GM12865 (cell line): Measurements from ENCODE around the gene ENO2.

Experiments used
- DNase-seq: peaks from one replicate; pipeline ENCODE4 v3.0.0; 2010; ENCODE audit warnings: low read depth
- H3K4me3 ChIP-seq: 2 replicates; pipeline ENCODE4 v1.5.1; 2011; ENCODE audit warnings: mild to moderate bottlenecking, low read depth, low read length, control low read depth
- CTCF ChIP-seq: IDR thresholded peaks from 2 replicates; pipeline ENCODE4 v1.5.1; 2011; ENCODE audit warnings: low read length, control low read depth, low read depth, inconsistent platforms; ENCODE audit not compliant: insufficient read depth; ENCODE audit errors: missing control alignments

Gene ENO2

GRCh38 chr12:6951551-6952120 lies 37.3 kb downstream of the ENO2 start:
- H3K4me3 ChIP-seq: peak overlapping the region; percentile 76
- TF ChIP-seq CTCF: no peak
- DNase-seq: no peak

GRCh38 chr12:6952121-6952862 lies 37.9 kb downstream of the ENO2 start:
- peak overlapping the region; percentile 76 for H3K4me3 ChIP-seq
- no peak for DNase-seq
- no peak for TF ChIP-seq CTCF

GRCh38 chr12:6952863-6953441 lies 38.6 kb downstream of the ENO2 start:
- DNase-seq: no peak
- no peak for TF ChIP-seq CTCF
- H3K4me3 ChIP-seq: peak overlapping the region; percentile 76

- no peak for TF ChIP-seq CTCF
- H3K4me3 ChIP-seq: peak overlapping the region; percentile 76
- peak; percentile 96 for DNase-seq
Observed at GRCh38 chr12:6953442-6954315, 39.3 kb downstream of the ENO2 start.

- TF ChIP-seq CTCF: no peak
- peak; percentile 50 for DNase-seq
- peak overlapping the region; percentile 76 for H3K4me3 ChIP-seq
Observed at GRCh38 chr12:6954316-6955107, 40.1 kb downstream of the ENO2 start.
